ENCODE data around the gene KRT76.

DNA sequence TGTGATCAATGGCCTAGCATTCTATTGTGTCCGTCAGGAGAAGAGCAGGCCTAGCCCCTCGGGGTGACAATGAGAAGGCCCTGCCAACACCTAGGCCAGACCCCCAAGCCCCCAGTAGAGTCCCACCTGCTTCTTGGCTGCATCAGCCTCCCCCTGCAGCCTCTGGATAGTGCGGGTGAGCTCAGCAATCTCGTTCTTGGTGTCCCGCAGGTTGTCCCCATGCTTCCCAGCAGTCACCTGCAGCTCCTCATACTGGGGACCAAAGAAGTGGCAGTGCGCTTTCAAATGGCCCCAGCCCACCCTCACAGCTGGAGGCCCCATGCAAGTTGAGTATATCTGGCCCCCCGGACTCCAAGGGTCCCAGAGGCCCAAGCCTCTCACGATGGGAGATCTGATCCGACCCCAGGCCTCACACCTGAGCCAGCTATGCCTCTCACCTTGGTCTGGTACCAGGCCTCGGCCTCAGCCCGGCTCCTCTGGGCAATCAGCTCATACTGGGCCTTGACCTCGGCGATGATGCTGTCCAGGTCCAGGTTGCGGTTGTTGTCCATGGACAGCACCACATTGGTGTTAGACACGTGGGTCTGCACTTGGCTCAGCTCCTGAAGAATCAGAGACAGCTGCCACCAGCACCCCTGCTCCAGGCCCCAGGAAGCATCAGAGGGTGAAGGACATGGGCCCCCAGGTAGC is 46.8 kb upstream of the KRT76 start:
- TF ChIP-seq, protein P1, sequence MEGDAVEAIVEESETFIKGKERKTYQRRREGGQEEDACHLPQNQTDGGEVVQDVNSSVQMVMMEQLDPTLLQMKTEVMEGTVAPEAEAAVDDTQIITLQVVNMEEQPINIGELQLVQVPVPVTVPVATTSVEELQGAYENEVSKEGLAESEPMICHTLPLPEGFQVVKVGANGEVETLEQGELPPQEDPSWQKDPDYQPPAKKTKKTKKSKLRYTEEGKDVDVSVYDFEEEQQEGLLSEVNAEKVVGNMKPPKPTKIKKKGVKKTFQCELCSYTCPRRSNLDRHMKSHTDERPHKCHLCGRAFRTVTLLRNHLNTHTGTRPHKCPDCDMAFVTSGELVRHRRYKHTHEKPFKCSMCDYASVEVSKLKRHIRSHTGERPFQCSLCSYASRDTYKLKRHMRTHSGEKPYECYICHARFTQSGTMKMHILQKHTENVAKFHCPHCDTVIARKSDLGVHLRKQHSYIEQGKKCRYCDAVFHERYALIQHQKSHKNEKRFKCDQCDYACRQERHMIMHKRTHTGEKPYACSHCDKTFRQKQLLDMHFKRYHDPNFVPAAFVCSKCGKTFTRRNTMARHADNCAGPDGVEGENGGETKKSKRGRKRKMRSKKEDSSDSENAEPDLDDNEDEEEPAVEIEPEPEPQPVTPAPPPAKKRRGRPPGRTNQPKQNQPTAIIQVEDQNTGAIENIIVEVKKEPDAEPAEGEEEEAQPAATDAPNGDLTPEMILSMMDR (conservative IDR thresholded peaks at IDR 0.05; ENCODE audit: low read depth in 2 of 2), result no peak
- TF ChIP-seq POLR2AphosphoS5 (IDR thresholded peaks at IDR 0.05; ENCODE audit: low read depth), result no peak
- TF ChIP-seq ETS1 (IDR thresholded peaks at IDR 0.05), result no peak
- TF ChIP-seq REST (IDR thresholded peaks at IDR 0.05; ENCODE audit: unreplicated experiment), result no peak
- TF ChIP-seq EZH2phosphoT487 (IDR thresholded peaks at IDR 0.05; ENCODE audit: unreplicated experiment), result no peak
- TF ChIP-seq ZNF114 (CRISPR knock-in tag; IDR thresholded peaks at IDR 0.05), result no peak
- no peak for TF ChIP-seq EZH2 (IDR thresholded peaks at IDR 0.05; ENCODE audit: low read depth, unreplicated experiment)
- no peak for TF ChIP-seq CREB1 (CRISPR knock-in tag; IDR thresholded peaks at IDR 0.05; ENCODE audit: low read depth)
- no peak for TF ChIP-seq JUNB (IDR thresholded peaks at IDR 0.05; ENCODE audit: unreplicated experiment)
- TF ChIP-seq ZNF331 (CRISPR knock-in tag; IDR thresholded peaks at IDR 0.05; ENCODE audit: low read depth), result no peak
- no peak for TF ChIP-seq NANOG (IDR thresholded peaks at IDR 0.05; ENCODE audit: borderline replicate concordance)
- TF ChIP-seq, protein P2, sequence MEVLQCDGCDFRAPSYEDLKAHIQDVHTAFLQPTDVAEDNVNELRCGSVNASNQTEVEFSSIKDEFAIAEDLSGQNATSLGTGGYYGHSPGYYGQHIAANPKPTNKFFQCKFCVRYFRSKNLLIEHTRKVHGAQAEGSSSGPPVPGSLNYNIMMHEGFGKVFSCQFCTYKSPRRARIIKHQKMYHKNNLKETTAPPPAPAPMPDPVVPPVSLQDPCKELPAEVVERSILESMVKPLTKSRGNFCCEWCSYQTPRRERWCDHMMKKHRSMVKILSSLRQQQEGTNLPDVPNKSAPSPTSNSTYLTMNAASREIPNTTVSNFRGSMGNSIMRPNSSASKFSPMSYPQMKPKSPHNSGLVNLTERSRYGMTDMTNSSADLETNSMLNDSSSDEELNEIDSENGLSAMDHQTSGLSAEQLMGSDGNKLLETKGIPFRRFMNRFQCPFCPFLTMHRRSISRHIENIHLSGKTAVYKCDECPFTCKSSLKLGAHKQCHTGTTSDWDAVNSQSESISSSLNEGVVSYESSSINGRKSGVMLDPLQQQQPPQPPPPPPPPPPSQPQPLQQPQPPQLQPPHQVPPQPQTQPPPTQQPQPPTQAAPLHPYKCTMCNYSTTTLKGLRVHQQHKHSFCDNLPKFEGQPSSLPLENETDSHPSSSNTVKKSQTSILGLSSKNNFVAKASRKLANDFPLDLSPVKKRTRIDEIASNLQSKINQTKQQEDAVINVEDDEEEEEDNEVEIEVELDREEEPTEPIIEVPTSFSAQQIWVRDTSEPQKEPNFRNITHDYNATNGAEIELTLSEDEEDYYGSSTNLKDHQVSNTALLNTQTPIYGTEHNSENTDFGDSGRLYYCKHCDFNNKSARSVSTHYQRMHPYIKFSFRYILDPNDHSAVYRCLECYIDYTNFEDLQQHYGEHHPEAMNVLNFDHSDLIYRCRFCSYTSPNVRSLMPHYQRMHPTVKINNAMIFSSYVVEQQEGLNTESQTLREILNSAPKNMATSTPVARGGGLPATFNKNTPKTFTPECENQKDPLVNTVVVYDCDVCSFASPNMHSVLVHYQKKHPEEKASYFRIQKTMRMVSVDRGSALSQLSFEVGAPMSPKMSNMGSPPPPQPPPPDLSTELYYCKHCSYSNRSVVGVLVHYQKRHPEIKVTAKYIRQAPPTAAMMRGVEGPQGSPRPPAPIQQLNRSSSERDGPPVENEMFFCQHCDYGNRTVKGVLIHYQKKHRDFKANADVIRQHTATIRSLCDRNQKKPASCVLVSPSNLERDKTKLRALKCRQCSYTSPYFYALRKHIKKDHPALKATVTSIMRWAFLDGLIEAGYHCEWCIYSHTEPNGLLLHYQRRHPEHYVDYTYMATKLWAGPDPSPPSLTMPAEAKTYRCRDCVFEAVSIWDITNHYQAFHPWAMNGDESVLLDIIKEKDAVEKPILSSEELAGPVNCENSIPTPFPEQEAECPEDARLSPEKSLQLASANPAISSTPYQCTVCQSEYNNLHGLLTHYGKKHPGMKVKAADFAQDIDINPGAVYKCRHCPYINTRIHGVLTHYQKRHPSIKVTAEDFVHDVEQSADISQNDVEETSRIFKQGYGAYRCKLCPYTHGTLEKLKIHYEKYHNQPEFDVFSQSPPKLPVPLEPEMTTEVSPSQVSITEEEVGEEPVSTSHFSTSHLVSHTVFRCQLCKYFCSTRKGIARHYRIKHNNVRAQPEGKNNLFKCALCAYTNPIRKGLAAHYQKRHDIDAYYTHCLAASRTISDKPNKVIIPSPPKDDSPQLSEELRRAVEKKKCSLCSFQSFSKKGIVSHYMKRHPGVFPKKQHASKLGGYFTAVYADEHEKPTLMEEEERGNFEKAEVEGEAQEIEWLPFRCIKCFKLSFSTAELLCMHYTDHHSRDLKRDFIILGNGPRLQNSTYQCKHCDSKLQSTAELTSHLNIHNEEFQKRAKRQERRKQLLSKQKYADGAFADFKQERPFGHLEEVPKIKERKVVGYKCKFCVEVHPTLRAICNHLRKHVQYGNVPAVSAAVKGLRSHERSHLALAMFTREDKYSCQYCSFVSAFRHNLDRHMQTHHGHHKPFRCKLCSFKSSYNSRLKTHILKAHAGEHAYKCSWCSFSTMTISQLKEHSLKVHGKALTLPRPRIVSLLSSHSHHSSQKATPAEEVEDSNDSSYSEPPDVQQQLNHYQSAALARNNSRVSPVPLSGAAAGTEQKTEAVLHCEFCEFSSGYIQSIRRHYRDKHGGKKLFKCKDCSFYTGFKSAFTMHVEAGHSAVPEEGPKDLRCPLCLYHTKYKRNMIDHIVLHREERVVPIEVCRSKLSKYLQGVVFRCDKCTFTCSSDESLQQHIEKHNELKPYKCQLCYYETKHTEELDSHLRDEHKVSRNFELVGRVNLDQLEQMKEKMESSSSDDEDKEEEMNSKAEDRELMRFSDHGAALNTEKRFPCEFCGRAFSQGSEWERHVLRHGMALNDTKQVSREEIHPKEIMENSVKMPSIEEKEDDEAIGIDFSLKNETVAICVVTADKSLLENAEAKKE (CRISPR knock-in tag; IDR thresholded peaks at IDR 0.05), result no peak
- TF ChIP-seq STAT1 (IDR thresholded peaks at IDR 0.05; ENCODE audit: unreplicated experiment), result no peak

Measured in GM23338 (cell line).